ENCODE data around the gene SAMD4A. TPM values are rescaled to one million over a fixed set of nuclear protein-coding genes. Genes with fewer than 3 reads are reported as not detected.

Gene SAMD4A
- polyA plus RNA-seq, 3 donors = 3.2 to 8.6 (median 4.2) TPM

- H3K79me2 ChIP-seq (ENCODE audit: insufficient read depth, low read length) = no peaks in the 10 kb centered on the region
- H3K36me3 ChIP-seq (replicated peaks in 1 of 2; ENCODE audit: control insufficient read depth in 1 of 2, insufficient read depth in 2 of 2, low read length in 2 of 2) = peaks cover 32 to 61% of the 10 kb centered on the region in 2 donors
- no peaks in the 10 kb centered on the region for H3K9me3 ChIP-seq (replicated peaks in 1 of 2; ENCODE audit: control insufficient read depth in 1 of 2, insufficient read depth in 1 of 2, low read length in 2 of 2)
- TF ChIP-seq CTCF (IDR thresholded peaks at IDR 0.05) = no peak
- no CpG with 5 or more reads among the region's 2 CpGs for WGBS (ENCODE audit: insufficient coverage)
- Mint-ChIP-seq H3K36me3 (peaks cover 34% of the 10 kb centered on the region in 2 donors), H3K9me3 (no peaks in the 10 kb centered on the region), H3K27ac (no peak overlapping the region), H3K4me3 (no peak overlapping the region), H3K4me1 (no peaks in the 10 kb centered on the region), H3K27me3 (ENCODE audit: low read depth in 3 of 3) (no peaks in the 10 kb centered on the region)
- H3K27ac ChIP-seq (ENCODE audit: low read depth in 1 of 2, low read length in 2 of 2) = no peak overlapping the region
- H4K20me1 ChIP-seq (ENCODE audit: insufficient read depth, low read length) = no peaks in the 10 kb centered on the region
- H3K27me3 ChIP-seq (ENCODE audit: control insufficient read depth in 2 of 2, insufficient read depth in 2 of 2, low read length in 2 of 2) = no peaks in the 10 kb centered on the region
- intact Hi-C loops (cut with micrococcal nuclease) = no loop called here
- DNase-seq = no peak
- H3K4me2 ChIP-seq (replicated peaks; ENCODE audit: extremely low read depth, low read length, poor library complexity, severe bottlenecking) = no peak overlapping the region
- H3K4me1 ChIP-seq (ENCODE audit: control insufficient read depth in 1 of 2, insufficient read depth in 2 of 2, low read length in 2 of 2) = no peaks in the 10 kb centered on the region
- H2AFZ ChIP-seq (ENCODE audit: insufficient read depth, low read depth, low read length, poor library complexity, severe bottlenecking) = no peak overlapping the region
- no peak overlapping the region for H3K9ac ChIP-seq (ENCODE audit: insufficient read depth, low read length, poor library complexity, severe bottlenecking)
- no peak overlapping the region for H3K4me3 ChIP-seq (replicated peaks in 1 of 3; ENCODE audit: low read depth in 2 of 3, low read length in 3 of 3)
Measured at GRCh38 chr14:54528973-54529372, 38.0 kb upstream of the SAMD4A start.

- no peaks in the 10 kb centered on the region for H3K9me3 Mint-ChIP-seq
- no peaks in the 10 kb centered on the region for H3K4me1 Mint-ChIP-seq
- Histone ChIP-seq H3K27me3 (ENCODE audit: control insufficient read depth in 2 of 2, insufficient read depth in 2 of 2, low read length in 2 of 2) (no peaks in the 10 kb centered on the region), H2AFZ (ENCODE audit: insufficient read depth, low read depth, low read length, poor library complexity, severe bottlenecking) (no peak overlapping the region), H4K20me1 (ENCODE audit: insufficient read depth, low read length) (no peaks in the 10 kb centered on the region), H3K9me3 (replicated peaks in 1 of 2; ENCODE audit: control insufficient read depth in 1 of 2, insufficient read depth in 1 of 2, low read length in 2 of 2) (no peaks in the 10 kb centered on the region), H3K79me2 (ENCODE audit: insufficient read depth, low read length) (no peaks in the 10 kb centered on the region), H3K4me2 (replicated peaks; ENCODE audit: extremely low read depth, low read length, poor library complexity, severe bottlenecking) (no peak overlapping the region), H3K27ac (ENCODE audit: low read depth in 1 of 2, low read length in 2 of 2) (no peak overlapping the region), H3K4me3 (replicated peaks in 1 of 3; ENCODE audit: low read depth in 2 of 3, low read length in 3 of 3) (no peak overlapping the region), H3K9ac (ENCODE audit: insufficient read depth, low read length, poor library complexity, severe bottlenecking) (no peak overlapping the region), H3K4me1 (ENCODE audit: control insufficient read depth in 1 of 2, insufficient read depth in 2 of 2, low read length in 2 of 2) (no peaks in the 10 kb centered on the region), H3K36me3 (replicated peaks in 1 of 2; ENCODE audit: control insufficient read depth in 1 of 2, insufficient read depth in 2 of 2, low read length in 2 of 2) (peaks cover 28 to 57% of the 10 kb centered on the region in 2 donors)
- intact Hi-C loops (cut with micrococcal nuclease) = no loop called here
- WGBS (ENCODE audit: insufficient coverage) = no CpG with 5 or more reads among the region's 1 CpG
- peaks cover 30 to 31% of the 10 kb centered on the region in 2 donors for H3K36me3 Mint-ChIP-seq
- H3K4me3 Mint-ChIP-seq = no peak overlapping the region
- TF ChIP-seq CTCF (IDR thresholded peaks at IDR 0.05) = no peak
- no peak for DNase-seq
- H3K27me3 Mint-ChIP-seq (ENCODE audit: low read depth in 3 of 3) = no peaks in the 10 kb centered on the region
- H3K27ac Mint-ChIP-seq = no peak overlapping the region
Measured at GRCh38 chr14:54529811-54530210, 37.1 kb upstream of the SAMD4A start.
